HG02870 (cell line): ENCODE measurements around the gene FZD2.
"Not testable (repeated sequence)": the region's sequence is repeated elsewhere in the genome, so short reads cannot be mapped to it uniquely, and the experiment has no call there.

Source experiments
- ATAC-seq: cut with Tn5 transposase; IDR thresholded peaks from one replicate; pipeline ENCODE4 v1.9.1; 2021; ENCODE audit warnings: mild to moderate bottlenecking, moderate library complexity; ENCODE audit not compliant: unreplicated experiment

FZD2 gene

DNA sequence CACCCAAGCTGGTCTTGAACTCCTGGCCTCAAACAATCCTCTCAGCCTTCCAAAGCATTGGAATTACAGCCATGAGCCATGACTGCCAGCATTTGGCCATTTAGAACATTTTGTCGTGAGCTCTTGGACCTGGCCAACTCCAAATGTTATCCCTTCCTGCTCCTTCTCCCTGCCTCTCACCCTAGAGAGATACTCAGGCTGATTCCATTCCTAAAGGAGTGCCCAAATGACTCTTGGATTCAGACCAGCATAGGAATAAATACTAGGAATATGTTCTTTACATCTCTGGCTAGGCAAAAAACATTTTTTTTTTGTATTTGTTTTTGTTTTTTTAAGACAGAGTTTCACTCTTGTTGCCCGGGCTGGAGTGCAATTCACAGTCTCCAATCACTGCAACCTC is 15.5 kb downstream of the FZD2 start:
- ATAC-seq, result no peak

DNA sequence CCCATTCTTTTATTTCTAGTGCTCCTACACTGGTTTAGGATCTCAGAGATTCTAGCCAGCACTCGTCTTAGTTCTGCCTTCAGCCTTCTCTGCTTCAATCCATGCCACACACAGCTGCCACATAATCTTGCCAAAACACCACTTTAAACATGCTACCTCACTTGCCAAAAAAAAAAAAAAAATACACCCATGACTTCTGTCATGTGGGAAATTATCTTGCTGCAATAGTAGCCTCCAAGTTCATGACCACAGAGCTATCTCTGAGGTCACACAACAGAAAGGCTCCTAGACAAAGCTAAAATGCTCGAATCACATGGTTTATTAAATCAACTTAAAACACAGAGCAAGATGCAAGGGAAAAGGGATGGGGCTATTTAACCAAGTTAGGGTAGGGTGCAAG is 18.1 kb downstream of the FZD2 start:
- ATAC-seq, result no peak

DNA sequence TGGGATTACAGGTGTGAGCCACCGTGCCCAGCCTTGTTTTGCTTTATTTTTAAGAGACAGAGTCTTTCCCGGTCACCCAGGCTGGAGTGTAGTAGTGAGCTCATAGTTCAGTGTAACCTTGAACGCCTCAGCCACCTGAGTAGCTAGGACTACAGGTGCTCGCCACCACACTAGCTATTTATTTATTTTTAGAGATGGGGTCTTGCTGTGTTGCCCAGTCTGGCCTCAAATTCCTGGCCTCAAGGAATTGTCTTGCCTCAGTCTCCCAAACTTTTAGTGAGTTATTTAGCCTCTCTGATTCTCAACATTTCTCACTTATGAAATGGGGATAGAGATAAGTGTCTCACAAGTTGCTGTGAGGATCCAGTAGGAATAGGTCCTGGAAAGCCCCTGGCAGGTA is 21.7 kb downstream of the FZD2 start:
- no peak for ATAC-seq

DNA sequence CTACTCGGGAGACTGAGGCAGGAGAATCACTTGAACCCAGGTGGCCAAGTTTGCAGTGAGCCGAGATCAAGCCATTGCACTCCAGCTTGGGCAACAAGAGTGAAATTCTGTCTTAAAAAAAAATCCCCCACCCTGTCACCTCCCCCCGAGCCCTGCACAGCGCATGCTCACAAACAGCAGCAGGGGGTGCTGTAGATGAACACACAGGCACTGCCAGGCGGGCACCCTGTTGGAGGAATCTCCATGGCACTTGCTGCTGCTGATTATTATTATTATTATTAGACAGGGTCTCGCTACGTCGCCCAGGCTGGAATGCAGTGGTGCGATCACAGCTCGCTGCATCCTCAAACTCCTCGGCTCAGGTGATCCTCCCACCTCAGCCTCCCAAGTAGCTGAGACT is 24.6 kb downstream of the FZD2 start:
- no peak for ATAC-seq

DNA sequence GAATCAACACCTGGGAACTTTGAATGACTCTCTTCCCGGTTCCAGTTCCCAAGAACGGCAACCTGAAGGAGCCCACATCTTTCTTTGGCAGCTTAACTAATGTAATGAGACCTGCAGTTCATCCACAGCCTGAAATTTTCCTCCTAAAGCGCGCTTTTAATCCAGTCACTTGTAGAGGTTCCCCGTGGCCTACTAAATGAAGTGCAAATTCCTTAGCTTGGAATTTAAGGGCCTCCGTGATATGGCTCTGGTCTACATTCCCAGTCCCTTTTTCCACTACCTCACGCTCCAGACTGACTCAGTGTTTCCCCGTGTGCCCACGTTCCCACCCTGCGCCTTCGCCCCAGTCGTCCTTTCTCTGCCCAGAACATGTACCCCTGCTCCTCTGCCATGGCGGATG is 27.2 kb downstream of the FZD2 start:
- ATAC-seq, result no peak

DNA sequence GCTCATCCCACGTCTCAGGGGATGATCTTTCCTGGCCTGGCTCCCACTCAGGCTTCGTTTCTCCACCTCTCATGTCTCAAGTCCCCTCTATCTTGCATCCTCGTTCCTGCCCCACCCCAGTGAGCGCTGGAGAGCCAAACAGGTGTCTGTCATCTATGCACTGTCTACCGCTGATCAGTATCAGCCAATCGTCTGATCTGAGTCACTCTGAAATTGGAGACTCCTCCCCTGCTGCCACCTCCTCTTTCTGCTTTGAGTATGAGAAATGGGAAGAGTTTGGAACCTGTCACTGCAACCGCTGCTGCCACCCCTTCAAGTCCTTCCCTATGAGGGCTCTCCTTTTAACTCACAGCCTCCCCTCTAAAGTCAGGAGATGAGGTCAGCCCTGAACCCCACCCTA is 28.0 kb downstream of the FZD2 start:
- ATAC-seq, result no peak

DNA sequence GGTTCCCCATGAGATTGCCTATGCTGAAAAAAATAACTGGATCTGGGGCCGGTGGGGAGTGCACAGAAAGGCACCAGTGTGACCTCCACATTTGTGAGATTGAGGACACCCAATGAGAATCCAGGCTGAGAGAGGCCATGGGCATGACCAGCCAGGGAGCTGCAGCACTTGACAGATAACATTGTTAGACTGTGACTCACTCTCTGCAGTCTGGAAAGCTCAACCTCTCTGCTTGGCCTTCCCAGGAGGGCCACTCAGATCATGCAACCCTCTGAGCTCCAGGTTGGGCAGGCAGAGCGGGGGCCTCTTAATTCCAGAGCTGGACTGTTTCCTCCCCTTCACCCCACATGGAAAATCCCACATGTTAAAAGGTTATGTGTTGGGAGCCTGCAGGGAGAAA is 30.1 kb downstream of the FZD2 start:
- no peak for ATAC-seq

DNA sequence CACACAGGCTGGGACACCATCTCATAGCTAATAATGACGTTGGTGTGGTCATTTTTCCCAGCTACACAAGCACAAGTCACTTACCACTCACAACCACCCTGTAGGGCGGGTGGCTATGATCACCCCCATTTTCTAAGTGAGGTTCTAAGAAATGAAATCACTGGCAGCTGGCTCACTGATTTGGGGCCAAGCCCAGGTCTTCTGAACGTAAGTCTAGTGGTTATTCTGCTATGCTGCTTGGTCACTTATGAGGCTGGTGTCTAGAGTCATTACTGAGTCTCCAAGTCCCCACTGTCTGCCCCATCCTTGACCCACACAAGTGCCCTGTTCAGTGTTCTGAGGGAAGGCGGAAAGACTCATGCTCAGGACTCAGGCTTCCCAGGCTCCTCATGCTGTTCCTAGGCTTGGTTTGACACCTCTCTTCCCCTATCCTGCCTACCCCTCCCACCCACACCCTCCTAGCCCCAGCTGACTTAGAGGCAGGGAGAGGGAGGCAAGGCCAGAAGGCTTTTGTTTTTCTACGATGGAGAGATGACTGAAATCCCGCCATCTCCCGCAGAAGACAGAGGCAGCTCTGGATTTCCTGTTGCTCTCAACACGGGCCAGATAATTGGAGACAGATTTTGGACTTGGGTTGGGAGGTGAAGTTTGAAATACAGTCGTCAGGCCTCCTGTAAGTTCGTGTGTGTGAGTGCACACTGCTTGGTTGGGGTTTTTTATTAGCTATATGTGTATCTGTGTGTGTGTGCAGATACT is 32.2 kb downstream of the FZD2 start:
- no peak for ATAC-seq

DNA sequence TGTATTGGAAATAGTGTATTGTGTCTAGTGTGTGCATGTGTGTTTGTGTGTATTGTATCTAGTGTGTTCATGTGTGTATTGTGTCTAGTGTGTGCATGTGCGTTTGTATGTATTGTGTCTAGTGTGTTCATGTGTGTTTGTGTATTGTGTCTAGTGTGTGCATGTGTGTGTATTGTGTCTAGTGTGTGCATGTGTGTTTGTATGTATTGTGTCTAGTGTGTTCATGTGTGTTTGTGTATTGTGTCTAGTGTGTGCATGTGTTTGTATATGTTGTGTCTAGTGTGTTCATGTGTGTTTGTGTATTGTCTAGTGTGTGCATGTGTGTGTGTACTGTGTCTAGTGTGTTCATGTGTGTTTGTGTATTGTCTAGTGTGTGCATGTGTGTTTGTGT is 32.8 kb downstream of the FZD2 start:
- not testable (repeated sequence) for ATAC-seq

DNA sequence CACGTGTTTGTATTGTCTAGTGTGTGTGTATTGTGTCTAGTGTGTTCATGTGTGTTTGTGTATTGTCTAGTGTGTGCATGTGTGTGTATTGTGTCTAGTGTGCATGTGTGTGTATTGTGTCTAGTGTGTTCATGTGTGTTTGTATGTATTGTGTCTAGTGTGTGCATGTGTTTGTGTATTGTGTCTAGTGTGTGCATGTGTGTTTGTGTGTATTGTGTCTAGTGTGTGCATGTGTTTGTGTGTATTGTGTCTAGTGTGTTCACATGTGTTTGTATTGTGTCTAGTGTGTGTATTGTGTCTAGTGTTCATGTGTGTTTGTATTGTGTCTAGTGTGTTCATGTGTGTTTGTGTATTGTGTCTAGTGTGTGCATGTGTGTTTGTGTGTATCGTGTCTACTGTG is 33.5 kb downstream of the FZD2 start:
- not testable (repeated sequence) for ATAC-seq

DNA sequence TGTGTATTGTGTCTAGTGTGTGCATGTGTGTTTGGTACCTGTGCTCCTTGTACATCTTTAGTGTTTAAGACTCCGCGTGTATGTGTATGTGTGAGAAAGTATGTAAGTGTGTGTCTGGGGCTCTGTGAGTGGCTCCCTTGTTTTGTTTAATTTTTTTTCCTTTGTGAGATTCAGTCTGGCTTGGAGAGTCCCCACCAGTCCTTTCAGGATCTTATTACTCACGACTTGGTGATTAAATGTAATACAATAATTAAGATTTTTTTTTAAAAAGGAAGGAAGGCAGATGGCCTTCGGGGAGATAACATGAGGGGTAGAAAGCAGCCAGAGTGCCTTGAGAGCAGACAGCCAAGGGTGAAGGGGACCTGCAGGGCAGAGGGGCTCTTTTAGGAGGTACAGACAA is 33.9 kb downstream of the FZD2 start:
- ATAC-seq, result no peak

DNA sequence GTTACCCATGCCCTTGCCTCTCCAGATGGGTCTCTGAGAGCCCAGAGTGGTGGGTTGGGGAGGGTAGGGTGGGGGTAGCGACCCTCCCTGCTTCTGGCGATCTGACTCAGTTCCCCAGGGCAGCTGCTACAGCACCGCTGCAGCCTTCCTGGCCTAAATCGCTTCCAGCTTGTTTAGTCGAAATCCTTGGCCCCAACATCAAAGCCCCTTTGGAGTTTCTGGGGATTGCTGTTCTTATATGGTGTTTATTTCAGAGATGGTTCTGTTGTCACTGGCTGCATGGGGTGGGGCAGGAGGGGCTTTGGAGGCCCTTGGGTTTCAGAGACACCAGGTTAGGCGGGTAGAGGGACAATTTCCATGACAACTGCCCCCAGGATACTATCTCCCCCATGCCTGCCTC is 35.9 kb downstream of the FZD2 start:
- ATAC-seq, result no peak

DNA sequence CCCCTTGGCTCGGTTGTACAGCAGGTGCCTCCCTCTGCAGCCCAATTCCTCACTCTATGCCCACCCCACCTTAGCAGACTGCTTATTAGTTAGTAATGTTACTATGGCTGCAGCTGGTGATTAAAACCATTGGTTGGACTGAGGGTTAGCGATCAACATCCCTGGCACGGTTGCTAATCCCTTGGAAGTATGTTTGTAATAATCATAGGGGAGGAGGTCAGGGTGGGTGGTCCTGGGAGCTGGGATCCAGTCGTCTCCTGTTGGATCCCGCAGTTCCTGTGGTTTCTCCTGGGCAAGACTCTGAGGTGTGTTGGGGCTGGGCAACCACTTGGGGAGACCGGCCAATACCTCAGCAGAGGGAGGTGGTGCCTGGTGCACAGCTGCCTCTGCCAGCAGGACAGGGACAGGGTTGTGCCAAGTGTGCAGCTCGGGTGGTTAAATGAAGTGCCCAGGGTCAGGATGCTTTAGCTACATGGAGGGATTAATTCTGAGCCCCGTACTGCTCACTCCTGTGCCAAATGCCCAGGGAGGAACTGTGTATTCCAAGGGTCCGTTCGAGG is 38.0 kb downstream of the FZD2 start:
- no peak for ATAC-seq

DNA sequence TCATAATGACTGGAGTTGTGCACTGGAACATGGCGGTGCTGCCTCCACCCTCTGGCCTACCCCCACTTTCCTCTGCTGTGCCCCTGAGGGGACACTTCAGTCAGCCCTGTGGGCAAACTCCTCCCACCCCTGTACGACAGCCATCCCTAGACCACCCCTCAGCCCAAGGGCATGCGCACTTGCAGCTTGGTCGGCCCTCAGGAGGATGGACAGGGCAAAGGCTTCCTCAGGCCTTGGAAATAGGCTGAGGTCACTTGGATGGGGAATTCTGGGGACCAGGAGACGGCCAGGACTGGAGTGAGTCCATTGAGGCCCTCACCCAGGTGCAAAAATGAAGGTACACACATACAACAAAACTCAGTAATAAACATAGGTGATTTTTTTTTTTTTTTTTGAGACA is 41.0 kb downstream of the FZD2 start:
- ATAC-seq, result no peak

DNA sequence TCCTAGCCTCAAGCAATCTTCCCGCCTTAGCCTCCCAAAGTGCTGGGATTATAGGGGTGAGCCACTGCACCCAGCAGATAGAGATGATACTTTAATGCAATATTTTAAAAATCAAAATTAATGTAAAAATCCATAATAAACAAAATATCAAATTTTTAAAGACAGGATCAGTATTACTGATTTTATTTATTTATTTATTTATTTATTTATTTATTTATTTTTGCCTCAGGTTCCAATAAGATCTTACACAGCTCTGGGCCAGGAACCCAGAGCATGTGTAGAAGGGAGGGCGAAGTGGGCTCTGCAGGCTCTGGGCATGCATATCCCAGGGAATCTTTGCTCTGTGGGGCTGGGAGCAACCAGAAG is 41.6 kb downstream of the FZD2 start:
- no peak for ATAC-seq

DNA sequence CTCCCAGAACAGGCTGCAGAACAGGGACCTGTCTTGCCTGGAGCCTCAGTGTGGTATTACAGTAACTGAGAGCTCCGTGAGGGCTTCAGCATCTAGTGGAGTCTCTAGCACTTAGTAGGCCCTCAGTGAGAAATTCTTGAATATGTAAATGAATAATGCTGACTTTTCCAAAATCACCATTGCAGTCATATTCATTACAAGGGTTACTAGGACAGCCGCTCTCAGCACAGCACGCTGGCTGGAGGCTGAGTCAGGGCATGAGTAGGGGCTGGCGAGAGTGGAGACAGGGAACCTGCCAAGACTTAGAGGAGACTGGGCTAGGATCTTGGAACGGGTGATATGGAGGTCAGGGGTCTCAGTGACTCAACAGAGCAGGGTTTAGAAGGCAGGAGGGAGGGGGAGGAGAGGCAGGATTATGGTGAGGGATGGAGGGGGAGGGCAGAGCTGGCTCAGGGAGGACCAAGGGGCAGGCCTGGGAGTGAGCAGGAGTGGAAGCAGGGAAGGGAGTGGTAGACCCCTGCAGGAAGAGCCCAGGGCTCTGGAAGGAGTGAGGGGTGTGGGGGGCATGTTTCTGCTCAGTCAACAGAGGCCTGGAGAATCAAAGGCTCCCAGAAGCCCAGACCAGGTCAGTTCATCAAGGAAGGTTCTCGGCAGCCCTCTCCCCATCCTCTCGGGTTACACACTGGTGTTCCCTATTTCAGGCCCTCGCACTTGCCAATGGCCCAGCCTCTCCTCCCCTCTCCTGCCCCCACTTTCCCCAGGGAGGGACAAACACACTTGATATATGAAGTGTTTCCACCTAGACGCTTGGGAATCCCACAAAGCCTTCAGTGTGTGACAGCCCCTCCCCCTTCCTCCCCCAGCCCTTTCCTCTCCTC is 42.3 kb downstream of the FZD2 start:
- no peak for ATAC-seq

DNA sequence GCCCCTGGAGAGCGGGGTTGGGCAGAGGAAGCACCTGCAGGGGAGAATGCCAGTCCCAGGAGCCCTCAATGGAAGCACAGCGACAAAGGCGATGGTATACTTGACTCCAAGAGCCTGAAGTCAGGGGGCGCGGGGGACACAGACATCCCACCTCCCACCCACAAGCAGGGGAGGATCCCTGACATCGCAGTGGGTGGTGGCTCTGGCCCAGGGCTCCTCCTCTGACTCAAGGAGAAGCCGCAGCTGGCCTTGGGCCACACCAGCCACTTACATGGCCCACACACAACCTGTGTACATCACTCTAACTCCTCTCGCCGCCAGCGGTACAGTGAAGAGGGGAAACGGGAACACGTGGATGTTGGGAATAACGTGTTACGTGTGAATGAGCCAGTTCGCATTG is 44.3 kb downstream of the FZD2 start:
- no peak for ATAC-seq

DNA sequence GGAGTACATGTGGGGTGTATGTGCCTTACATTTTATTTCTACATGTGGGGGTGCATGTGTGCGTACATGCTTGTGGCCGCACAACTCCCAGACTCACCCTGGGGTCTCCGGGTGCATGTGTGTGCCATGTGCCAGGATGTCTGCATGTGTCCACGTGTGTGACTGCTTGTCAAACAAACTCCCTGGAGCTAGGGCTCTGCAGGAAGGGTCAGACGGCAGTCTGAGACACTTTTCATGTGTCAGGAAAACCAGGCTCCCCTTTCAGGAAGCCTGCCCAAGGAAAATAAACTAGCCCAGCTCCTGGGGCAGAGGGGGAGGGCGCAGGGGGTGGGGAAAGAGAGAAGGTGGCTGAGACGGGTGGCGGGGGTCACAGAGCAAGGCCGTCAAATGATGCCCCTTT is 44.7 kb downstream of the FZD2 start:
- ATAC-seq, result no peak

DNA sequence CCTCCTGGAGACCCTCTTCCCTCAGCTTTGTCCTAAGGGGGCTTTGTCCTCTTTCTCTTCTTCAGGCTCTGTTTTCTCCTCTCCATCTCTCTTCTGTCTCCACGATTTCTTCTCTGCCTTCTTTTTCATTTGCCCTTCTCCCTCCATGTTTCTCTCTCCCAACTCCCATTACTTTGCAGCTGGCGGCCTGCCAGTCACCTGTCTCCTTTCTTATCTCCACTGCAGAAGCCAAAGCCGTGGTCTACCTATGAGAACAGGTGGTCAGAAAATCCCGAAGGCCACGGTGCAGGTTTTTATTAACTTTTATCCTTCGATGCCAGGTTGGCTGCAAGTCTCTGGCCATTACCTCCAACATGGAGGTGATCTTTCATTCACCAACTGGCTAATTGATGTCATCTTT is 45.1 kb downstream of the FZD2 start:
- no peak for ATAC-seq

DNA sequence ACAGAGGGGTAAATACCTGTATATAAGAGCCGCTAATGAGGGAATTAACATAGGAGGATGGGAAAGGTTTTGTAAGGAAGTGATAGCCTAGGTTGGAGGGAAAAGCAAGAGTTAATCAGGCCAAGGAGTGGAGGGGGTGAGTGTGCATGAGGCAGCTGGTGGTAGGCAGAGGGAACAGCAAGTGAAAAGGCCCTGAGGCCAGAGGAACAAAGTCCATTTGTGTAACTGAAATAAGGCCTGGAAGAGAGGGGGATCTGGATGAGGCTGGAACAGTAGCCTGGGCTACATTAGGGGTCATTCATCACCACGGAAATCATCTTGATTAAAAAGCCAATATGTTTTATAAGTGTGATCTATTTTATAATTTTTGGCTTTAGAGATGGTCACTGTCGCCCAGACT is 45.7 kb downstream of the FZD2 start:
- no peak for ATAC-seq

DNA sequence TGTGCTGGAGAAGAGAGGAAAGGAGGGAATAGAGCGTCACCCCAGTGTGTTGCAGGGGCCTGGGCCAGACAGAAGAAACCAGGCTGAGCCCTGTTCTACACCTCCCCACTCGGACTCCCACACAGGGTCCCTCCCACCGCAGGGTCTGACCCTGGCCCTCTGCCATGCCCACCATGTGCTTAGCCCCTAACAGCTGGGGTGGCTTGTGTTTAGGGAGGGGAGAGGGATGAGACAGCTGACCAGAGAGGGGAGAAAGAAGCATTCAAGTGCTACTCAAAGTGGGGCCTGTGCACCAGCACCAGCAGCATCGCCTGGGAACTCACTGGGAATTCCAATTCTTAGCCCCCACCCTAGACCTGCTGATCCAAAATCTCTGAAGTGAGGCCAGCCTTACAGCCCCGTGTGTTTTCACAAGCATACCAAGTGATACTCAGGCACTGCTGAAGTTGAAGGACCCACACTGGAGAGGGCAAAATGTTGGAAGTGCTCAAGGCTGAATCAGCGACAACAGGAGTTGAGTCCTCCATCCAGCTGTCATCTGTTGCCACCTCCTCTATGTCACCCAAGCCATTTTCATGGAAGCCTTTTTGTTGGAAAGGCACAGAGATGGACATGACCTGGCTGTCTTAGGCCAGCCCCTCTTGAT is 47.0 kb downstream of the FZD2 start:
- ATAC-seq, result no peak
